ENCODE results near the gene CLCN1.

CLCN1 gene

GRCh38 chr7:143379611-143380259, 63.8 kb downstream of the CLCN1 start:
- Histone ChIP-seq H3K23ac (ENCODE audit: low read length in 2 of 2) (peak overlapping the region in 1 of 2 experiments; percentile 53), H2BK12ac (ENCODE audit: low read length in 2 of 2) (peak overlapping the region in 1 of 2 experiments; percentile 23), H3K4me1 (ENCODE audit: control insufficient read depth, insufficient read depth, low read depth, low read length) (peaks cover 29% of the 10 kb centered on the region), H2BK5ac (ENCODE audit: low read depth, low read length, poor library complexity, severe bottlenecking) (peak overlapping the region; percentile 100), H2BK15ac (ENCODE audit: low read depth, poor library complexity, severe bottlenecking) (no peak overlapping the region), H3K27ac (ENCODE audit: low read length, poor library complexity, severe bottlenecking) (peak overlapping the region; percentile 99), H3K9ac (ENCODE audit: low read length) (peak overlapping the region; percentile 98), H2AK5ac (ENCODE audit: low read length, severe bottlenecking) (peak overlapping the region; percentile 5), H3K4me2 (ENCODE audit: low read length, poor library complexity, severe bottlenecking) (peak overlapping the region; percentile 81), H3K14ac (ENCODE audit: low read length in 2 of 2) (no peak overlapping the region), H2AFZ (ENCODE audit: low read depth, low read length) (no peak overlapping the region), H3K9me3 (ENCODE audit: control insufficient read depth, low read length) (no peaks in the 10 kb centered on the region), H3K18ac (ENCODE audit: low read depth in 1 of 2, low read length in 2 of 2) (peak overlapping the region; percentile 6 to 44), H3K4ac (ENCODE audit: low read depth in 1 of 2, low read length in 2 of 2) (peak overlapping the region; percentile 10 to 22), H3K4me3 (ENCODE audit: insufficient read depth in 1 of 2, low read depth in 1 of 2, low read length in 2 of 2) (peak overlapping the region; percentile 30 to 90), H3K36me3 (ENCODE audit: control insufficient read depth in 1 of 2, insufficient read depth in 2 of 2, low read depth in 1 of 2, low read length in 2 of 2) (peaks cover 19 to 26% of the 10 kb centered on the region in 2 experiments), H4K8ac (ENCODE audit: low read length) (peak overlapping the region; percentile 35), H4K91ac (ENCODE audit: low read length) (no peak overlapping the region), H3K27me3 (ENCODE audit: control insufficient read depth in 1 of 2, insufficient read depth in 1 of 2, low read length in 2 of 2) (no peaks in the 10 kb centered on the region), H3K79me1 (replicated peaks; ENCODE audit: low read length, poor library complexity, severe bottlenecking) (peaks cover 5% of the 10 kb centered on the region), H2BK120ac (ENCODE audit: low read depth, low read length) (no peak overlapping the region)
- DNase-seq: no peak
- WGBS: 34% methylated on average over 13 of the region's 15 CpGs

- H3K4me1 ChIP-seq (ENCODE audit: control insufficient read depth, insufficient read depth, low read depth, low read length): peaks cover 31% of the 10 kb centered on the region
- H3K4me2 ChIP-seq (ENCODE audit: low read length, poor library complexity, severe bottlenecking): peak overlapping the region; percentile 81
- H3K23ac ChIP-seq (ENCODE audit: low read length in 2 of 2): peak overlapping the region in 1 of 2 experiments; percentile 84
- peak overlapping the region; percentile 97 for H2BK120ac ChIP-seq (ENCODE audit: low read depth, low read length)
- H3K14ac ChIP-seq (ENCODE audit: low read length in 2 of 2): peak overlapping the region in 1 of 2 experiments; percentile 93
- WGBS: 0% methylated on average over 34 of the region's 35 CpGs
- peak overlapping the region; percentile 98 for H3K9ac ChIP-seq (ENCODE audit: low read length)
- H3K4ac ChIP-seq (ENCODE audit: low read depth in 1 of 2, low read length in 2 of 2): peak overlapping the region; percentile 98 to 99
- H2BK5ac ChIP-seq (ENCODE audit: low read depth, low read length, poor library complexity, severe bottlenecking): peak overlapping the region; percentile 100
- H3K18ac ChIP-seq (ENCODE audit: low read depth in 1 of 2, low read length in 2 of 2): peak overlapping the region; percentile 93 to 99
- H2BK12ac ChIP-seq (ENCODE audit: low read length in 2 of 2): peak overlapping the region in 1 of 2 experiments; percentile 35
- DNase-seq: peak; percentile 88
- peaks cover 5% of the 10 kb centered on the region for H3K79me1 ChIP-seq (replicated peaks; ENCODE audit: low read length, poor library complexity, severe bottlenecking)
- H2AK5ac ChIP-seq (ENCODE audit: low read length, severe bottlenecking): peak overlapping the region; percentile 43
- peak overlapping the region; percentile 98 for H4K8ac ChIP-seq (ENCODE audit: low read length)
- H3K27ac ChIP-seq (ENCODE audit: low read length, poor library complexity, severe bottlenecking): peak overlapping the region; percentile 99
- H3K27me3 ChIP-seq (ENCODE audit: control insufficient read depth in 1 of 2, insufficient read depth in 1 of 2, low read length in 2 of 2): no peaks in the 10 kb centered on the region
- peak overlapping the region; percentile 72 for H2AFZ ChIP-seq (ENCODE audit: low read depth, low read length)
- peak overlapping the region; percentile 78 to 90 for H3K4me3 ChIP-seq (ENCODE audit: insufficient read depth in 1 of 2, low read depth in 1 of 2, low read length in 2 of 2)
- peak overlapping the region; percentile 100 for H2BK15ac ChIP-seq (ENCODE audit: low read depth, poor library complexity, severe bottlenecking)
- peak overlapping the region; percentile 98 for H4K91ac ChIP-seq (ENCODE audit: low read length)
- H3K36me3 ChIP-seq (ENCODE audit: control insufficient read depth in 1 of 2, insufficient read depth in 2 of 2, low read depth in 1 of 2, low read length in 2 of 2): peaks cover 24 to 31% of the 10 kb centered on the region in 2 experiments
- H3K9me3 ChIP-seq (ENCODE audit: control insufficient read depth, low read length): no peaks in the 10 kb centered on the region
Observed at GRCh38 chr7:143380260-143380645, 64.3 kb downstream of the CLCN1 start.

DNA sequence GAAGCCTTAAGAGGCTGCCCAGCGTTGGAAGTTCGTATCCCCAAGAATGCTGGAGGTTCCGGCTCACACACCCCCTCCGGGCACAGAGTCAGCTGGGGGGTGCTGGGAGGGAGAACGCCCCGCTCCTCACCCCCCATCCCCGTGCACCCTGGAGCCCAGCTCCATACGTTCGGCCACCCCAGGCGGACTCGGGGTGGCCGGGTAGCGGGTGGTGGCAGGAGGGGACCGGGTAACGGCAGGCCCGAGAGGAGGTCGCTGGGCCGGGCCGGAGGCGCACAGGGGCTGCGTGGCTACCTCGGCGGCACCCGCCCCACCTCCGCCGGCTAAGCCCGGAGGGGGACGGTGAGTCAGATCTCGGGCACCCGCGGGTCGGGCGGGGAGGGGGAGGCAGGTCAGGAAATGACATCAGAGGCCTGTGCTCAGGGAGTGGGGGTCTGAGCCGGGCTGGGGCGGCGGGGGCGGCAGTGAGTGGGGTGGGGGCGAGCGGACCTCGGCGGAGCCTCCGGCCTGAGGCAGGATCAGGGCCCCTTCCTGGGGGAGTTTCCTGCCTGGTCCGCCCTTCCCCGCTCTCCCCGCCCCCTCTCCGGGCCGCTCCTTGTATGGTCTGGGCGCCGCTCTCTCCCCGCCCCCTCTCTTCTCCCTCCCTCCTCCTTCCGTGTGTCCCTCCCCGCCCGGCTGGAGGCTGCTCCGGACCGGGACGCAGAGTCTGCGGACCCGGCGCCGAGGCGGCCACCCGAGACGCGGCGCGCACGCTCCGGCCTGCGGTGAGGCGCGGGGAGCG, 64.9 kb downstream of the CLCN1 start, which contains the start of gene ZYX:
TSS of gene ZYX (plus strand) at position 700 of the 781 bp plus-strand sequence. CDS start 227 bp downstream, outside the sequence.
- H4K8ac ChIP-seq (ENCODE audit: low read length): peak within 1 kb of the TSS; percentile 98
- H3K4me2 ChIP-seq (ENCODE audit: low read length, poor library complexity, severe bottlenecking): peak within 1 kb of the TSS; percentile 75
- H2BK120ac ChIP-seq (ENCODE audit: low read depth, low read length): peak within 1 kb of the TSS; percentile 97
- peak within 1 kb of the TSS; percentile 100 for H2BK5ac ChIP-seq (ENCODE audit: low read depth, low read length, poor library complexity, severe bottlenecking)
- H3K4me1 ChIP-seq (ENCODE audit: control insufficient read depth, insufficient read depth, low read depth, low read length): peaks cover 32% of the 10 kb centered on the region
- peak within 1 kb of the TSS; percentile 98 to 99 for H3K4ac ChIP-seq (ENCODE audit: low read depth in 1 of 2, low read length in 2 of 2)
- peak within 1 kb of the TSS; percentile 98 for H3K9ac ChIP-seq (ENCODE audit: low read length)
- H3K23ac ChIP-seq (ENCODE audit: low read length in 2 of 2): peak within 1 kb of the TSS; percentile 45 to 84
- H2AFZ ChIP-seq (ENCODE audit: low read depth, low read length): peak within 1 kb of the TSS; percentile 72
- 1% methylated on average over 32 of the region's 72 CpGs for WGBS
- H2BK15ac ChIP-seq (ENCODE audit: low read depth, poor library complexity, severe bottlenecking): peak within 1 kb of the TSS; percentile 100
- H3K18ac ChIP-seq (ENCODE audit: low read depth in 1 of 2, low read length in 2 of 2): peak within 1 kb of the TSS; percentile 93 to 99
- H3K14ac ChIP-seq (ENCODE audit: low read length in 2 of 2): peak within 1 kb of the TSS; percentile 63 to 93
- H2BK12ac ChIP-seq (ENCODE audit: low read length in 2 of 2): peak within 1 kb of the TSS in 1 of 2 experiments; percentile 35
- no peaks in the 10 kb centered on the region for H3K9me3 ChIP-seq (ENCODE audit: control insufficient read depth, low read length)
- DNase-seq: peak; percentile 96
- H4K91ac ChIP-seq (ENCODE audit: low read length): peak within 1 kb of the TSS; percentile 98
- H3K27ac ChIP-seq (ENCODE audit: low read length, poor library complexity, severe bottlenecking): peak within 1 kb of the TSS; percentile 99
- peak within 1 kb of the TSS; percentile 78 to 90 for H3K4me3 ChIP-seq (ENCODE audit: insufficient read depth in 1 of 2, low read depth in 1 of 2, low read length in 2 of 2)
- no peaks in the 10 kb centered on the region for H3K27me3 ChIP-seq (ENCODE audit: control insufficient read depth in 1 of 2, insufficient read depth in 1 of 2, low read length in 2 of 2)
- H3K79me1 ChIP-seq (replicated peaks; ENCODE audit: low read length, poor library complexity, severe bottlenecking): peaks cover 5% of the 10 kb centered on the region
- peak within 1 kb of the TSS; percentile 72 for H2AK5ac ChIP-seq (ENCODE audit: low read length, severe bottlenecking)
- H3K36me3 ChIP-seq (ENCODE audit: control insufficient read depth in 1 of 2, insufficient read depth in 2 of 2, low read depth in 1 of 2, low read length in 2 of 2): peaks cover 27 to 36% of the 10 kb centered on the region in 2 experiments

Measured in mesenchymal stem cell (in vitro differentiated cells and primary cell).